SW 1271 (cell line): ENCODE measurements around the gene SLCO3A1.

ENCODE experiments used
- DNase-seq, 2 experiments: peaks; one replicate each; lab custom pipeline; 2025; lab: John Stamatoyannopoulos, UW

The SLCO3A1 gene

DNA sequence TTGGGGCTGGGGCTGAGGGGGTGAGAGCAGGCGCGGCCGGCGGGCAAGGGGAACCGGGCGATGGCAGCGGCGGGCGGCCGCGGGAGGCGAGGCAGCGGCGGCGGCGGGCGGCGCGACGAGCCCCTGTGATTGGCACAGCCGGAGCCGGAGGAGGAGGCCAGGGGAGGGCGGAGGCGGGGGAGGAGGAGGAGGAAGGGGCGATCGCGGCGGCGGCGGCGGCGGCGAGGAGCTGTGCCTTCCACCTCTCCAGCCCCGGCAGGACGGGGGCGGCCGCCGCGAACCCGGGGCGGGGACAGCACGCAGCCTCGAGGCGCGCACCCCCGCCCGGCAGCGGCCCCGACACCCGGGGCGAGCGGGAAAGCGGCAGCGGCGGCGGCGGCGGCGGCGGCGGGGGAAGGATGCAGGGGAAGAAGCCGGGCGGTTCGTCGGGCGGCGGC lies at the start of gene SLCO3A1:
TSS of gene SLCO3A1 (plus strand) at position 198 of the 437 bp plus-strand sequence.
- DNase-seq, result no peak

DNA sequence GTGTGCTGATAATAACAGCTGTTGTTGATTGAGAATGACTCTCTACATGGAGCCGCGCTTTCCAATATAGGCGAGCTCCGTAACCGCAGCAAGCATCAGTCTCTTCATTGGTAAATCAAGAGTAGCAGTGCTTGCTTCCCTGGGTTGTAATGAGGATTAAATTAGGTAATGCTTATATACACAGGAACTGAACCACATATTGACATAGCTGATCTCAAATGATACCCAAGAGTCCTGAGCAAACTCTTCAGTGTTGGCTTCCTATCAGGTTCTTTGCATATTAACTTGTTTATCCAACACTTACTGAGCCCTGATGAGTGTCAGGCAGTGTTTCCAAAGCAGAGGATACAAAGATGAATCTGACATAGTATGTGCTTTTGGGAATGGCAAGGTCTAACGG lies 46.4 kb upstream of the SLCO3A1 start:
- DNase-seq, result no peak

DNA sequence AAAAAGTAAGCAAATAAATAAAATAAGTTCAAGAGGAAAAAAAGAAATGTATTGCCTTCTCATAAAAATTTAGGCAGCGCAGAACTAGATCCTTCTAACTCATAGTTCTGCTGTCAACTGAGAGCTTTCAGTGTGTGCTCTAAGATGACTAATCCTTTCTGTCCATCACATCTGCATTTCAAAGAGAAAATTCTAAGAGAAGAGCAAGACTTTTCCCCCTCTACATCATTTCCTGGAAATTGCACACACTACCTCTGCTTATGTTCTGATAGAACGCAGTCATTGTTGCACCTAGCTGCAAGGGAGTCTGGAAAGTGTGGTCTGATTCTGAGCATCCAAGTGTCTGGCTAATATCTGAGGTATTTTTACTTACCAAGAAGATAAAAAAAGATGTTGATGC lies 39.6 kb upstream of the SLCO3A1 start:
- no peak for DNase-seq

DNA sequence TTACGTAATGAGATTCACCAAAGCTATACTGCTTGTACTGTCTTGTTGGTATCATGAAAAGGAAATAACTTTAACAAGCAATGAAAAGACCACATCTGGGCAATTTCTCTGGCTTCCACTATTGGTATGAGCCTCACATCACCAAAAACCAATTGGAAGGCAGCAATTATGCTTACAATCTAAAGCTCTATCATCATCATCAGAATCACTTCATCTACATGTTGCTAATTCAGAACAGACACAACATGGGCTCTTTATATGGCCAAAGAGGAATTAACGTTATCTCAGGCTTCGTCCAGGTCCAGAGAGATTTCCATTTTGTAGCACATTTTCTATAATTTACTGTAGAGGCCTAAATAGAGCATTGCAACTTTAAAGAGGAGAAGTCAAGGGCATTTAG lies 36.6 kb upstream of the SLCO3A1 start:
- no peak for DNase-seq

DNA sequence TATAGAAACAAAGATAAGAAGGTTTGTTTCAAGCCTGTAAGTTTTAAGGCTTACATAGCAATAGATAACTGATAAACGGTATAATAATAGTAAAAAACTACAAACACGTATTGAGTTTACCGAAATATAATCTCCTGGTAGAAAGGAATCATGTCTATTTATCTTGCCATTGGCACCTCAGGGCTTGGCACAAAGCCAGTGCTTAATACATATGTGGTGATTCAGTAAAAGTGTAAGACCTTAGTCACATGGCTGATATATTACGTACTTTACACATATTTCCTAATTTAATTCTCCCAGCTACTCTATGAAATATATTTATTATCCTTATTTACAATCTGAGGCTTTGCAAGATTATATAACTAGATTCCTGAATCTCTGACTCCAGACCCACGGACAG lies 32.0 kb upstream of the SLCO3A1 start:
- no peak for DNase-seq

DNA sequence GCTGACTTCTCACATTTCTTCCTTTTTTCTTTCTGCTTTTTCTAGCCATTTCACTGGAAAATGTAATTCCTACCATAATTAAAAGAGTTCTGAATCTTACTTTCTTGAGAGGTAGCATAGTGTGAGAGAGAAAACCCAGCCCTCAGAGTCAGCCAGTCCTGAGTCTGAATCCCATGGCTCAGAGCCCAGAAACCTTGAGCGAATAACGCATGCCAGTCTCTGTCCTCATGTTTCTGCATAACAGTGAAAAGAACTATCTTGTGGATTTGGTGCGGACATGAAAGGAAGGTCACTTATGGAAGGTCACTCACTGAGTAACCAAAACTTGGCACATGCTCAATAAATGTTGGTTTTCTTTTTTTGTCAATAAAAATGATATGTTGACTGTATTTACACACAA lies 29.3 kb upstream of the SLCO3A1 start:
- DNase-seq, result no peak

DNA sequence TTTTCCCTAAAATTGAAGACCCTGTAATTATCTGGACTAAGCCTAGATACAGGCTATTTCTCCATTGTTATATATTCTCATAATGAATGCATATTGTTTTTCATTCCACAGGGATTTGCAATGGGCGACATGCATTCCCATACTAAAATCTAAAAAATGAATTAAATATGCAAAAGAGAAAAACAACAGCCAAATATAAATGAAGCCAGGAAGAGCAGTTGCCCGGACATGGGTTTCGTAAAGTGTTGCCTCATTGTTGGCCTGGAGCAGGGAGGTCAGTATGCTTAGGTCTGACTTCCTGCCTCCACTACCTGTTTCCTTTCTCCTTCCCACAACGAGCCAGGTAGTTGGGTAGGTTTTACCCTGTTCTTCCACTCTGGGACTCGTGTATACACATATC lies 27.1 kb upstream of the SLCO3A1 start:
- DNase-seq, result no peak

DNA sequence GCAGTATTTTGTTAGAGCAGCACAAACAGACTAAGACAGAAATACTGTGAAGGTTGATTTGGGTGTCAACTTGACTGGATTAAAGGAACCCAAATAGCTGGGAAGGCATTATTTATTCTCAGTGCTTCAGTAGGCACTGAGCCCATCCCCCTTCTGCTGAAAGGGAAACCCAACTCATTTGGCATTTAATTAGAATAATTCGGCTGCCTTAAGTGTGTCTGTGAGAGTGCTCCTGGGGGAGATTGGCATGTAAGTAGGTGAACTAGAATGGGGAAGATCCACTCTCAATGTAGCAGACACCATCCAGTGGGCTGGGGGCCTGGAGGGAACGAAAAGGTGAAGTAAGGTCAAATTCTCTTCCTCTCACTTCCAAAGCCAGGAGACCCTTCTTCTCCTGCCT lies 20.5 kb upstream of the SLCO3A1 start:
- DNase-seq, result no peak

DNA sequence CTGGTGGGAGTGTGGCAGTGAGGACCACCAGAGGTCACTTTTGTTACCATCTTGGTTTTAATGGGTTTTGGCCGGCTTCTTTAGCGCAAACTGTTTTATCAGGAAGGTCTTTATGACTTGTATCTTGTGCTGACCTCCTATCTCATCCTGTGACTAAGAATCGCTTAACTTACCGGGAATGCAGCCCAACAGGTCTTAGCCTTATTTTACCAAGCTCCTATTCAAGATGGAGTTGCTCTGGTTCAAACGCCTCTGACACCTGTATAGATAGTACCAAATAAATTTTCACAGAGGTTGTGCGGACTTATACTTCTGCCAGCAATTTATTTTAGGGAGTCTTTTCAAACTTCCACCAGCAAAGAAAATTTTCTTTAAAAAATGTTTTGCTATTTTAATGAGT lies 13.6 kb upstream of the SLCO3A1 start:
- DNase-seq, result no peak

DNA sequence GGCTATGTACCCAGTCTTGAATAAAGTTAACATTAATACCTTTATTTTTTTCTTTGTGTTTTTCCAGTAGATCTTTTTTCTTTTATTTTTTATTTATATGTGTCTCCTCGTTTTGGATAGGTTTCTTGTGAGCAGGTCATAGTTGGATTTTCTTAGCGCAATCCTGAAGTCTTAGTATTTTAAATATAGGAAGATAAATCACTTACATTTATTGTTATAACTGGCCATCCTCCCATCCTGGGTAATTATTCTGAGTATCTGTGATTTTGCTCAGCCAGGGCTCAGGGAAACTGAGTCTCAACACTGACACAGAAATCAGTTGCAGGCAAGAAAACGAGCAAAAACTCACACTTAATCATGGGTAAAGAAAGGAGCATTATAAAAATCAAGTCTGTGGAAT lies 11.6 kb upstream of the SLCO3A1 start:
- DNase-seq, result no peak

DNA sequence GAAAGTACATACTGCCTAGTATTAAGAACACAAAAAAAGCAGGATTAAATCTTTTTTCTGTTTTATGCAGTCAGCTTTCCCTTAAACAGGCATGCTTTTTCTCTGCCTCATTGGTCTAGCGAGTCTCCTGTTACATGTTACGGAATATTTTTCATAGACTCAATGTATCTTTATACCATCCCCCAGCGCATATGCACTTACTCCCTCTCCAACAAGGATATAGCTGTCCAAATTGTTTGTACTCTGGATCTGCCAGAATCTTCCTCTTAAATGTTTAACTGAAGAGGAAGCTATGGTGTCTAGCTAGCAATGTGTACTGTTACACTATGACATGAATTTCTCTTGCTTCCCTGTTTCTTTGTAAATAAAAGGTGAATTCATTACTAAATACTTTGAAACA lies 9.2 kb upstream of the SLCO3A1 start:
- no peak for DNase-seq

DNA sequence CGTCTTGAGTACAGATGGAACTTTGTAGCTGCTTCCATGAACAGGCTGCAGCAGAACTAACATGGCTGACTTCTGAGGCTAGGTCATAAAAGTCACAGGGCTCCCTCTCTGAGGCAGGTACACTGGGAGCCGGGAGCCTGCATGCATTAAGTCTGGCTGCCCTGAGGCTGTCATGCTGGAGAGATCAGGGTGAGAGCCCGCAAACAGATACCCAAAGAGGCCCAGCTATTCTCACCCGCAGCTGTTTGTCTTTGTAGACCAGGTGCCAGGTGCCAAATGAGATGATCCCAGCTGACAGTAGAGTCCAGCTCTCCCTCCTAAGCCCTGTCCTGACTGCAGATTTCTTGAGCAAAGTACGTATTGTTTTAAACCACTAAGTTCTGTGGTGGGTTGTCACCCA lies 8.6 kb upstream of the SLCO3A1 start:
- no peak for DNase-seq

DNA sequence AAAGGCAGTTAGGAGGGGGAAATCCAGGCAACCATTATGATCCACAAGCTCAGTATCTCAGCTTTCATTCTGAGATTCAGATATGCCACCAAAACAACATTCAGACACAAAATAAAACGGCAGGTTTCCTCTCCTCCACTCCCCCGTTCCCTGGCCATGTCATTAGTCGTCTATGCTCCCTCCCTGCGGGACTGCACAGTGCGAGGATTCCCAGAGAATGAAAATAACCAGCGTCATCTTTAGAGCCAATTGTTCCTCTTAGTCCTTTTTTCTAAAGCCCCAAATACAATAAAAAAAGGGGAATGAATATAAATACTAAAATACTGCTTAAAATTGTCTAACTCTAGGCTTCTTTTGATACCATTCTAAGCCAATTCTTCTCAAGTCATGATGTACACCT lies 7.8 kb upstream of the SLCO3A1 start:
- no peak for DNase-seq

DNA sequence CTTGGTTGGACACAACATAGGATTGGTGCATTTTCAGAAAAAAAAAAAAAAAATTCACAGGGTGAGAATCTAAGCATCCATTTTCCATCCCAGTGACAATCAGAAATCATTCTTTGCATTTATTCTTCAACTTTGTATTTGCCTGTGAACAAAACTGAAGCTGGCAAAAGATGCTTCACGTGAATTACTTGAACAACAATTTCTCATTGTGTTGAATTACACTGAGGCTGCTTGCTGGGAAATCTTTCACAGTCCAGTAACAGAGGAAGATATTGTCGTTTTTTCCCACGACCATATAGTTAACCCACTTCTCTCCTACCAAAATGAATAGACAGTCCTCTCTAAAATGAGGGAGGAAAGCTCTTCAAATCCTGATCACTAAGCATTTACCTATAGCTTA lies 4.3 kb upstream of the SLCO3A1 start:
- DNase-seq, result no peak

DNA sequence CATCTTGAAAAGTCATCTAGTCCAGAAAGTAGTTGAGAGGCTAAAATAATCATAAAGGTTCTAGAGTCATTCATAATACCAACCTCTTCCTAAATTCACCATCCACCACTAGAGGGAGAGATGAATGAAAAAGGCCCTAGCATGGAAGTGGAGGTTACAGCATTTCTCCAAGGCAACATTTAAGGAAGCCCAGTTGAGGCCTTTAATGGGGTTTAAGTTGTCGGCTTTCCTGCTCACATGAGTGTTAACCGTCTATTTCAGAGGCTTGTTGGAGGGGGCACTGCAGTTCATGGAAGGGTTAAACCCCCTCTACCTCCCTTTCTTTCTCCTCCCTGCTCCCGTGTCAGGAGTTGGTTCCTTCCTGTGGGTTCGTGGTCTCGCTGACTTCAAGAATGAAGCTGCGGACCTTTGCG lies 3.8 kb upstream of the SLCO3A1 start:
- DNase-seq, result peak; percentile 8 to 52

DNA sequence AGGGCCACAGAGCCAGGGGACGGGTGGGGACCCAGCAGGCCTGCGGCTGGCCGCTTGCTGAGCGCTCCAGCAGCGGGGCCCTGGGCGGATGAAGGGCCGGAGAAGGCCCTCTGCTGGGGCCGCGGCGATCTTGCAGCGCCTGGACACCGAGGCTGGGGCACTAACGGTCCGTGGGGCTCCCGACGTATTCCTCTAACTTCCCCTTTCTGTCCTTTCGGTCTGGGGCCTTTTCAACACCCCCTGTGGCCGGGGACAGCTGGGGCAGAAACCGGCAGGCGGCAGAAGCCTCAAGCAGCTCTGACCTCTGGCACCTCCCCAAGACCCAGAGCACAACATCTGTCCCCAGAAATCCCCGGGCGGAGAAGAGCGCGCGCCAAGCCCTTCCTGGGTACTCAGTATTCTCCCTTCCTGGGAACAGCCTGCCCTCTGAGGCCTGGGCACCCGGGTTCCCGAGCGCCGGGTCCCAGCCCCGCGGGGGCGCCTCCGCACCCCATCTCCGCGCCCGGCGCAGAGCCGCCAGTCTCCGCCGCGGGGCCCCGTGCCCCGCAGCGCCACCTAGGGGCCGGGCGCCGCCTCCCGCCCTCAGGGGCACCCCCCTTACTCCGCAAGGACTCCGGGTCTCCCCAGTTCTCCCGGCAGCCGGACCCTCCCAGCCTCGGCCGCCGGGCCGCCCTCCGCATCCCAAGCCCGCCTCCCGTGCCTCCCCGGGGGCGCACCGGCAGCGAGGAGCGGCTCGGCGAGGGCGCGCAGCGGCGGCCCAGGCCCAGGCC lies 582 bp upstream of the SLCO3A1 start:
- peak in 1 of 2 experiments; percentile 50 for DNase-seq

DNA sequence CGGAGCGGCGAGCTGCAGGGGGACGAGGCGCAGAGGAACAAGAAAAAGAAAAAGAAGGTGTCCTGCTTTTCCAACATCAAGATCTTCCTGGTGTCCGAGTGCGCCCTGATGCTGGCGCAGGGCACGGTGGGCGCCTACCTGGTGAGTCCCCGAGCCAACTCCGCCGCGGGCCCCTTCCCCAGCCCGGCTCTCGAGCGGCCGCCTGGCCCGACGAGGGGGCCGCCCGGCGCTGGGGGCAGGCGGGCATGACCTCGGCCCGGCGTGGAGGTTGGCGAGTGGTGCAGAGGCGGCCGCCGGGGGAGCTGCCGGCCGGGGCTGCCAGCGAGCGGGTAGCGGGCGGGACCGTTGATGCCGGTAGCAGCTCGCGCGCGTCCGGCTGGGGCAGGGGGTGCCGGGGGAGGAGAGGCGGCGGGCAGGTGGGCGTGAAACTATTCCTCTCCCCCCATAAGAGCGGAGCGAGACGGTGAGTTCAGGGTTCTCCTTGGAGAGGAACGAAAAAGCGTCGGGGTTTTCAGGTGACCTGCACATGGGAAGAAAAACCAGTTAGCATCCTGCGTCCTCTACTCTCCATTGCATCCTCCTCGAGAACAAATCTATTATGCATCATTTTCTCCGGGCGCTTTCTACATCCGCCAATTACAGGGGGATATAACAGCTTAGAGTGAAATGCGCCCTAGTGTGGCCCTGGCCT lies 585 bp downstream of the SLCO3A1 start:
- DNase-seq, result peak in 1 of 2 experiments; percentile 24

DNA sequence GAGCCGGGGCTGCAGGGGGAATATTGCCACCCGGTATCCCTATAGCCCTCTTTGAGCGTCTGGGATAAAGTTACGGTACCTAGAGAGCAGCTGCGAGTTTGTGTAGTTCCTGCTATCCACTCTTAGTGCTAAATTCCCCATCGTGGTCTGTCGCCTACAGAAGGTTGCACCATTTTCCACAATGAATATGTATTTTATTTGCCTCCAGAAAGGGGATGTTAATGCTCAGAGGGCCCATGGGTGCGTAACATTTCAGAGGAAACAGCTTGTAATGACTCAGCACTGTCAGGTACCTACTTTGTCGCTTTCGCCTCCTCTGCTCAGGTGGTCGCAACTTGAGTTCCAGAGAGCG lies 1.1 kb downstream of the SLCO3A1 start:
- no peak for DNase-seq

DNA sequence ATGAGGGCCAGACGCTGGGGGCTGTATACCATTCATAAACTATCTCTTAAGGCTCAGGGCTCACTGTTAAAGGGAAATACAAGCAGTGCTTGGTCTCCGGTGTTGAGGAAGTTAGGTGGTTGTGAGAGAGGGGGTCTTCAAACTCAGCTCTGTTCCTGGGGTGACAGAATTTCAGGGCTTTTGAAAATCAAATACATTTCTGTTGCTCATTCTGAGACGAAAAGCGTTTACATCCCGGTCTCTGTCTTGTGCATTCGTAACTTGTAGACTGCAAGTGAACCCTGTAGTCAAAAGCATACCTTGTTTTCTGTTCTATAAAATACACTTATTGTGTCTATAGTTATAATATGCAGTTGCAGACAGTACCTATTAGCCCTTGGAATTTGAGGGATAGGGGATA lies 1.7 kb downstream of the SLCO3A1 start:
- no peak for DNase-seq

DNA sequence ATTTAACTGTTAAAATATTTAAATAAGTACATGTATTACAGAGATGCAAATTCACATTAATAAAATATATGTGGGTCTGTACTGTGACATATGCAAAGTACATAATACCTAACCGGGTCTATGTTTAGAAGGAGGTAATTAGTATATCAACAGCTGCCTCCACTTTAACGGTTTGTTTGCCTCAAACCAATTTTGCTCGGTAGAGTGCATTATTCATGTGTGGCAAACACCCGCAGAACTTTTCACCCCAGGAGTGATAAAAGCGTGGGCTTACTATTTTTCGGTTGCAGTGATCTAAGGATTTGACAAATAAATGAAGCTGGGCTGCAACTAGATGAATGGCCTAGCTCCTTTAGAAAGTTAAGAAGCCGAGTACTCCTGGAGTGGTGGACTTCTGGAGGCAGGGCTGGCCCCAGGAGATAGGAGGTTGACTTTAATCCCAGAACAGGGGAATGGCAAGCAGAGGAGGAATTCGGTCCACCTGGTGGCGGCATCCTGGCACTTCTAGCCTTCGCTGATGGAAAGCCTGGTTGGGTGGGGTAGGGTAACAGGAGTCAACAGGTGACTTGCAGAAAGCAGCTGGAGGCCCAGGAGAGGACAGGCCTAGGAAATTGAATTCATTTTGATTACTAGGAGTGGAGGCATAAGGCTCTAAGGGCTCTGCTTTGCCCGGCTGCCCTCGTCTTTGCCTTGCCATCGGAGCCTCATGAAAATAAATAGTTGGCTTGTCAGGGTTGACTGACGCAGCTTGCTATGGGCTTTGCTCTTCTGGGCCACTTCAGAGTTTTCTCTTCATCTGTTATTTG lies 2.4 kb downstream of the SLCO3A1 start:
- peak in 1 of 2 experiments; percentile 8 for DNase-seq

DNA sequence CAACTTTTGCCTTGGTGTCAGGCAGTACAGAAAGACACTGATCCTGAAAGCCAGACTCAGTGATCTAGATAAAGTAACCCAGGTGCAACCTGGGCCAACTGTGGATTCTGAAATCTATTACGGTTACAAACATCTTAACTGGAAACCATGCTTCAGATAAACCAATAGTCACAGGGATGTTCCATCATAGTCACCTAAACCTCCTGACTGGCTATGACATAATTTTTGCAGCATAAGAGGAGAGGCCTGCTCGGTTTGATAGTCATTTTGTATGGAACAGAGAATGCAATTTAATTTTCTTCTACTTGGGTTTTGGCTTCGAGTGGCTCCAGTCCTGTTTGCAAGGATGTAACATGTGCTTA lies 3.7 kb downstream of the SLCO3A1 start:
- no peak for DNase-seq

DNA sequence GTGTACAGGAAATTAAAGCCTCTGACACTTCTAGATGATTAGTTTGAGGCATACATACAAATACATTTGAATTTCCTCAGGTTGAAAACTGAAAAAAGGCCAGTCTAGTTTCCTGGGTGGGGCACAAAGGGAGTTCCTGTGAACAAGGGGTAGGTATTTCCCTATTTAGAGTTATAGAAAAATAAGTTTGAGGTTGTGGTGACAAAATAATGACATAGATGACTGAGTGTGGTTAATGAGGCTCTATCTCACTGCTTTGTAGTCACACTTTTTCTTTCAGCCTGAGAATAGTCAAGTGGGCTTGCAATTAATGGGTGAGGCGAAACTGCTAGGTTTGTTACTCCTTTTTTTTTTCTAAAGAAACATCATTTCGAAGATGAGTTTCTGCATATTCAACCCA lies 4.3 kb downstream of the SLCO3A1 start:
- DNase-seq, result no peak

DNA sequence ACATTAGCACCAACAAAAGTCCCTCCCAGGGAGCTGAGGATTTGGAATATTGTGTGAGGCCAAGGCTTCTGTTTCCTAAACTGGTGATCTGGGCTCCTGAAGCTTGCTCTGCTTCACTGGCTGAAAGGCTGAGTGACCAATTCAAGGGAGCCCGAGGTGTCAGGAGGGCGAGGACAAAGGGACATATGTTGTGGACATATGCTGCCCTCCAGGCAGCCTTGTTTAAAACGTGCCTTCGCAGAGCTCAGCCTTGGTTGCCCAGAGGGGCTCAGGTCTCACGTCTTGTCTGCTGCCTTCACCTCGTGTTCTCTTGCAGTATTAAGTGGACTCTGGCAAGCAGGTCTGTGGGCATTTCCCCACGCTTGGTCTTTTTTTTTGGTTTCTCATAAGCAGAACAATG lies 7.0 kb downstream of the SLCO3A1 start:
- no peak for DNase-seq
